HuH-7.5 (cell line): ENCODE results near the gene NINJ1.
"Not testable (repeated sequence)": the region's sequence is repeated elsewhere in the genome, so short reads cannot be mapped to it uniquely, and the experiment has no call there.

Source experiments
- DNase-seq: peaks from one replicate; pipeline ENCODE4 v3.0.0; 2011; ENCODE audit warnings: low spot score

Gene NINJ1

DNA sequence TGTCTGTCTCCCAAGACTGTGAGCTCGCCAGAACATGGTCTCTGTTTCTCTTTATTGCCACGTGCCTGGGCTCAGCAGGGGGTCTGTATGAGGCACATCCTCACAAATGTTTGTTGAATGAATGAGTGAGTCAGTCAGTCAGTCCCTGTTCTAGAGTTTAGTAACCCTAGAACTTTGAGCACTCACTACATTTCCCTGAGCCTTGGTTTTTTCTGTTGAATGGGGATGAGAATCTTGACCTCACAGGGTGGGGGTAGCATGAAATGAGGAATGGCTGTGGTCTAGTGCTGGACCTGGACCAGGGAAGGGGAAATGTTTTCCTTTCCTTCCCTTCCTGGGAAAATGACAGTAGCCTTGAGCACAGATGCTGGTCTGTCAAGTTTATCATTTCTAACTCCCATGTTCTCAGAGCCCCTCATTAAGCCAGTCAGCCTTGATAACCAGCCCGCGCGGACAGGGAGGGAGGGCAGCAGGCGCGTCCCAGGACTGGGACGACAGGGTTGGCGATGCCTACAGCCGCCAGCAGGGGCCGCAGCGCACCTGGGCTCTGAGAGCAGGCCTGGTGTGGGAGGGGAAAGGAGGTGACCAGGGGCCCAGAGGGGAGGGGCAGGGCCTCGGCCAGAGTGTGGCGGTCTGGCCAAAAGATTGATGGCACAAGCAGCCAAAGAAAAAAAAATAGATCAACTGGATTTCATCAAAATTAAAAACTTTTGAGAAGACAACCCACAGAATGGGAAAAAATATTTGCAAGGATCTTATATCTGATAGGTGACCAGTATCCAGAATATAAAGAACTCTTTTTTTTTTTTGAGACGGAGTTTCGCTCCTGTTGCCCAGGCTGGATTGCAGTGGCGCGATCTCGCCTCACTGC, 25.8 kb upstream of the NINJ1 start:
- DNase-seq = peak; percentile 94

DNA sequence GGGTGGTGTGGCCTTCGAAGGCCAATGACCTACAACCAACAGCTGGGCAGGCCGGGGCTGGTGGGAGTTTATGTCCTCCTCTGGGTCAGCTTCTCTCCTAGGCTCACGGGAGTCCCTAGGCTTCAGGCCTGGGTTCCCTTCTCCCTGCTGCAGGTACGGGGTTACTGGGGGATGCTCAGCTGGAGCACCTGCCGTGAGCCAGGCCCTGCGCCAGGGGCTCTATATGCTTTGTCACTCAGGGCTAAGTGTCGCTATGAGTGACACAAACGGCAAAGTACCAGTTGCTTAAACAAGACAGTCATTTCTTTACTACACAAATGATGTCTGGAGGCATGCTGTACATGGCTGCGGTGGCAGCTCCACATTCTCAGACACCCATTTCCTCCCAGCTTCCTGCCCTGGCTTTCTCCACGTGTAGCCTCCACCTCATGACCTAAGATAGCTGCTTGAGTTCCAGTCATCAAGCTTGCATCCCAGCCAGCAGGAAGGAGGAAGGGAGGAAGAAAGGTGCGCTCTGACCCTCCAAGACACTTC, 22.5 kb upstream of the NINJ1 start:
- no peak for DNase-seq

DNA sequence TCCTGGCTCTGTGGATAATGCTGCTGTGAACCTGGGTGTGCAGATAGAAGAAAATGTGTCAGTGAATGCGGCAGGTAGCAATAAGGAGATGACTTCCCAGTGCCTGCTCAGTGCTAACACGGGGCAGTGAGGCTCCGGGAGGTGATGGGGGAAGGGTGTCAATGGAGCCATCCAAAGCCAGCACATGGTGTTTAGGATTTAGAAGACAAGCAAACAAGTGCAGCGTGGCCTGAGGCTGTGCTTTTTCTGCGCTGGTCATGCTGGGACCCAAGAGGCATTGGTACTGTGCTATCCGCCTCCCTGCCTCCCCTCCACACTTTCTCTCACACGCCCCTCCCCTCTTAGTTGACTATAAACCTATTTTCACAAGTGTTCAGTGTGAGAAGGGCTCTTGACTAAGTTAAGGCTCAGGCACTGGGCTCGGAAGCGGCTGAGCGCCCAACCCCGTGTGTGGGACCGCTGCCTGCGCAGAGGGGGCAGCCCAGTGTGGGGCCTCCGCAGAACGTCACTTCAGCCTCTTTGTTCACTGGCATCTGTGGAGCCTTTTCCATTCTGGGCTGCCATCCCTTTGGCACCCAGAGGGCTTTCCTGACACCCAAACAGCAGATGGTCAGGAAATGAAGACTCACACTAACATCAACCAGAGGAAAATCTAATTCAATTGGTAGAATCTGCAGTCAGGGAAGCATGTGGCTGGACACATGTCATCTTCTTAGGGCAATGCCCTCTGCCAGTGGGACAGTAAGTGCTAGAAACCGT, 21.8 kb upstream of the NINJ1 start:
- DNase-seq = no peak

DNA sequence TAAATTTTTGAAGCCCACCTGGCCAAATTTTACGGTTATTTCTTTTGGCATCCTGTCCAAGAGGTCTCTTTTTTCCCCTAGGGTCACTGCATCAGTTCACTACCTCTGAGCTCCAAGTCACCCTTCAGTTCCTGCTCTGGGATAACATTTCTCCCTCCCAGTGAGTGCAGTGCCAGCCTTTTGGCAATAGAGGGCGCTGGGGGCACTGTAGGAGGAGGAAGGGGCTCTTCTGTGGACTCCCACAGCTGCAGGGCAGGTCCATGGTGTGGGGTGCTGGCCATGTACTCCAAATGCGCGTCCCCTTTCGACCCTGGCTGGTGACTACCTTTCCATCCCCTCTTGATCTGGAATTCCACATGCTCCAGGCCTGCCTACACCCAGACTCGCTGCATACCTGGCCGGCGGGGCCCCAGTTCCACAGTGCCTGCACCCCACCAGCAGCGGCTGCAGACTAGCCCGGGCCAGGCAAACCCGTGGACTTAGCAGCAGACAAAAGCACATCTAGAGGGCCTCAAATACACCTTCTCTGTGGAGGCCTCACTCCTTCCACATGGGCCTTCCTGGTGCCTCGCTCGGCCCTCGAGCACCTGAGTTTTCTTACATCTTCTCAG, 20.3 kb upstream of the NINJ1 start:
- peak; percentile 72 for DNase-seq

DNA sequence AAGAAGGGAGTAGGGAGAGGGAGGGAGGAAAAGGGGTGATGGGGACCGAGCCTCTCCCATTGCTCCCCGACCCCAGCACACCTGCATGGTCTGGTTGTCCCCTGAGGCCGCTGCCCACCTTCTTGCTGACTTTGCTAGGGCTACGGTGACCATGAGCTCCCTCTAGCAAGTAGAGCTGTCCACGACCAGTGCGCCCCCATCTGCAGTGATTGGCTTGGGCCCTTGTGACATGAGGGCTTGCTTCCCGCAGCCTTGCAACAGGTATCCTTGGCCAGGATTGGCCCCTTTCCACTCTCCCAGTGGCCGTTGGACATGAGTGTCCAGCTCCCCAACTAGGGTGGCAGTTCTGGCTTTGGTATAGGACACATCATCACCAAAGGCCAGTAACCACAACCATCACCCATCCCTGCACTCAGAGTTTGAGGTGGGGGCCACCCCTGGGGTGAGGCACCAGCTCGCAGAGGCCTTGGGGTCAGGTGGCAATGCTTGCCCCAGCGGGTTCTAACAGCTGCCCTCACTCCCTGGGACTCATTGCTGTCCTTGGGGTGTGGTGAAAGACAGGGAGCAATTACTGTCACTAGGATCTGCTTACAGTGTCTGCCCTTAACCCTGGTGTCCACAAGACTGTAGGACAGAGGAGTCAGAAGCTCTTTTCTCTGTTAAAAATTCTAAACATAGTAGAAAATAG, 17.2 kb upstream of the NINJ1 start:
- no peak for DNase-seq

DNA sequence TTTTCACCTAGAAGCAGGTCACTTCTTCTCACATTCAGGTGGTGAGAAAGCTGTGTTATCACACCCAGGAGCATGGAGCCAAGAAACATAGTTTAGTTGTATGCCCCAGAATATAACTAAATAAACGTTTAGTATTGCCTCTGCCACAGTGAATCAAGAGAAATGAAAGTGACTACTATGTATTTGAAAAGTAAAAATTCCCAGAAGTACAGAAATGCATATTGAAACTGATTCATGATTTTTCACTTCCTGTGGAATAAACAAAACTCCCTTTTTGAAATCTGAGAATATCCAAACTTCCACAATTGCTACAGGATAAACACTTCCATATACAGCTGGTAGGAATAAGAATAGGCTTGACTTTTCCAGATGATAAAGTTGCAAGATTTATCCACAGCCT, 15.3 kb upstream of the NINJ1 start:
- no peak for DNase-seq

DNA sequence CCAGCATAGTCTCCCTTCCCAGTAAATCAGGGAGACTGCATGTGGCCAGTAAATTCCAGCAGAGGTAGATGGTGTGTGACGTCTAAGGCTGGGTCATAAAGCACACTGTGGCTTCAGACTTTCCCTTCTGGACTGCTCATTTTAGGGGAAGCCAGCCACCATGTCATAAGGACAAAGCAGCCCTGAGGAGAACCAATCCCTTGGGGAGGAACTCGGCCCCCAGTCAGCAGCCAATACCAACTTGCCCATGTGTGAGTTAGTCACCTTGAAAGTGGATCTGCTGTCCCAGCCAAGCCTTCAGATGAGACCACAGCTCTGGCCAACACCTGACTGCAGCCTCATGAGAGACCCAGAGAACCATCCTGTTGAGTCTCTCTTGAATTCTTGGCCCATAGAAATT, 14.7 kb upstream of the NINJ1 start:
- DNase-seq = no peak

DNA sequence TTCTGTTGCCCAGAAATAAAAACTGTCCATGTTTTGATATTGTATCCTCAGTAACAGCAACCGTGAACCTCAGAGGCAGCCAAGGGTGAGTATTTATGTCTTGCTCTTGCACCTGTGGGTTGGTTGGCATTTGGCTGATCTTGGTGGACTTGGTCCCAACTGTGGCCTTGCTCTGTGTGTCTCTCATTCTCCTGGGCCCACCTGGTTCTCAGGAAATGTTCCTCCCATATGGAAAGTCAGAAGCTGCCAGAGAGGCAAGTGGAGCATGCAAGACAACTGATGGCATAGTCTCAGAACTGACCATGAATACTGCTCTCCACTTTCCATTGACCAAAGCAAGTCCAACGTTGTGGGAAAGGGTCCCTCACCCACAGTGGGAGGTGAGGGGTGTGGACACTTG, 13.6 kb upstream of the NINJ1 start:
- DNase-seq = no peak

DNA sequence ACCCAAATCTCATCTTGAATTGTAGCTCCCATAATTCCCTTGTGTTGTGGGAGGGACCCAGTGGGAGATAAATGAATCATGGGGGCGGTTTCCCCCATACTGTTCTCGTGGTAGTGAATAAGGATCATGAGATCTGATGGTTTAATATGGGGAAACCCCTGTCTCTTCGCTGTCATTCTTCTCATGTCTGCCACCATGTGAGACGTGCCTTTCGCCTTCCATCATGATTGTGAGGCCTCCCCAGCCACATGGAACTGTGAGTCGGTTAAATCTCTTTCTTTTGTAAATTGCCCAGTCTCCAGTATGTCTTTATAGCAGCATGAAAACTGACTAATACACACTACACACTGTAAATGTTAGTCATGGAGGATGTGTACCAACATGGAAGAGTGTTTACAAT, 12.6 kb upstream of the NINJ1 start:
- DNase-seq = not testable (repeated sequence)

DNA sequence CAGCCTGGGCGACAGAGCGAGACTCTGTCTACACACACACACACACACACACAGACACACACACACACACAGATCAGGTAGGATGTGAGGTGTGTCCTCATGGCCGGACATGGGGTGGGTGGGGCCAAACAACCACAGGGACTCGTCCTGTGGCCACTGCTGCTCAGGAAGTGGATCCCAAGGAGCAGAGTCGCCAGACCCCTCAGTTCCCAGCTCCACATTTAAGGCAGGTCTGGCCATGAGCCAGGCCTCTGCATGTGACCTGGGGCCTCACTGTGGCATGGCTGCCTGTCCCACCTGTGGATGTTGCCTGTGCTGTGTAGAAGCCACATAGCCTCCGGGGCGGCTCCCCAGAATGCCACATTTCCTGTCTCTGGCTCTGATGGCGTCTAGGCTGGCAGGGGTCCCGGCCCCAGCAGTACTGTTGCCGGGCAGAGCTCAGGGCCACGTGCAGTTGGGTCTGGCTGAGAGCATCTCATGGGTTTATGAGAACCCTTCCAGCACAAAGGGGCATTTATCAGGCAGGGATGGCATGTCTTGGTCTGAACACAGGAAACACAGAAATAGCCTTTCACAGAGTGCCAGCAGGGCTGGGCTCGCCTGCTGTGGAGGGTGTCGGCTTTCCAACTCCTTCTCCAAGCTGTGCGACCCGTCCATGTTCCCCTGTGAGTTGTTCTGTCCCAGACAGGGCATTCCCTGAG, 9.9 kb upstream of the NINJ1 start:
- DNase-seq = no peak

DNA sequence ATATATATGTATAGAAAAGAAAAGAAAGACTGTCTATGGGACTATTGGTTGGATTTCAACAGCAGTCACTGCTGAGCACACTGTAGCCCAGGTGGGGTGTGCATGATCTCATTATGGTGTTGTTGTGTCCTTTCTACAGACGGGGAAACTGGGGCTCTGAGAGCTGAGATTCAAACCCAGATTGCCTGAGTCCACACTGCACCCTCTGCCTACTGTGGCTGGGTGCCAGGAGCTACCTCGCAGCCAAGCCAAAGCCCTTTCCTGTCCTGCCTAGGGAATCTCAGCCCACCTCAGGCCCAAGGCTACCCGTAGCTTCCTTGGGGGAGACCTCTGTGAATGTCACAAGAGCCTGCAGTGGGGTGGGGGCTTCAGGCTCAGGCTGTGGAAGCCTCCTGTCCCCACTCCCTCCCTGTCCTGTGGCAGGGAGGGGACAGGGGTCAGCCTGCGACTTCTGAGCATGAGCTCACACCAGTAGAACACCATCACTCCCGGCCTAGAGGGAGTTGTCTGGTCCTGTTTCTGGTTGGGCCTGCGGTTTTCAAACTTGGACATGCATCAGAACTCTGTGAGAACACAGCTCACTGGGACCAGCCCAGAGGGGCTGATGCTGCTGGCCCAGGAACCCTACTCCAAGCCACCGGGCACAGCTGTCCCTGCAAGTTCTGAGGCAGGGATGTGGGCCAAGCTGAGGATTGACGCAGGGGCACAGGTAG, 7.9 kb upstream of the NINJ1 start:
- DNase-seq = no peak

DNA sequence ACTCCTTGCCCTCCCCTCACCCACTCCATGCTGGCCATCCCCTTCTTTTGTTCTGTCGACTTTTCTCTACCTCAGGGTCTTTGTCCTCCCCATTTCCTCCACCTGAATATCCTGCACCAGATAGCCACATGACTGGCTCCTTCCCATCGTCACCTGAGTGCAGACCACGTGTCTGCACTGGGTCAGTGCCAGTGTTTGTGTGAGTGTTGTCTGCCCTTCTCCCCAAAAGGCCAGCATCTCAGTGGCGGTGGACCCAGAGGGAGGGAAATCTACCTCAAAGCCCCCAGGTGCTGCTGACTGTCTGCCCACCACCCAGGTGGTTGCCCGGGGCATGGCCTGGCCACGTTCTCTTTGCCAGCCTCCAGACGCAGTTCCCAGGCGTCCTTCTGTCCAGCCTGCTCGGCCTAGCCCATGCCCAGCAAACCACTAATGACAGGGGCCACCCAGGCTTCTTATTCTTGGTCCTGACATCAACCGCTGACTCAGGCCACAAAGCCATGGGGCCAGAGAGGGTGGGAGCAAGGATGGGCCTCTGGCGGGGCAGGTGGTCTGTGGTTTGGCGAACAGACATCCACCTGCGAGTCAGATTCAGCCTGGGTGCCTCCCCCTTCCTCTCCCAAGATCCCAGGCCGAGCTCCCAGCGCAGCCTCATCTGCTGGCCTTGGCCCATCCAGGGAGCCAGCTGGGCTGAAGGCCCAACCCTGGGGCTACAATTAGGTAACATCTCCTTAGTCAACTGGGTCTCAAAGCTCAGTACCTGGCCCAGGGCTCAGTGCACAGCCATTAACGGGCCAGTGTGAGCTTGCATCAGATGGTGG, 5.5 kb upstream of the NINJ1 start:
- no peak for DNase-seq

DNA sequence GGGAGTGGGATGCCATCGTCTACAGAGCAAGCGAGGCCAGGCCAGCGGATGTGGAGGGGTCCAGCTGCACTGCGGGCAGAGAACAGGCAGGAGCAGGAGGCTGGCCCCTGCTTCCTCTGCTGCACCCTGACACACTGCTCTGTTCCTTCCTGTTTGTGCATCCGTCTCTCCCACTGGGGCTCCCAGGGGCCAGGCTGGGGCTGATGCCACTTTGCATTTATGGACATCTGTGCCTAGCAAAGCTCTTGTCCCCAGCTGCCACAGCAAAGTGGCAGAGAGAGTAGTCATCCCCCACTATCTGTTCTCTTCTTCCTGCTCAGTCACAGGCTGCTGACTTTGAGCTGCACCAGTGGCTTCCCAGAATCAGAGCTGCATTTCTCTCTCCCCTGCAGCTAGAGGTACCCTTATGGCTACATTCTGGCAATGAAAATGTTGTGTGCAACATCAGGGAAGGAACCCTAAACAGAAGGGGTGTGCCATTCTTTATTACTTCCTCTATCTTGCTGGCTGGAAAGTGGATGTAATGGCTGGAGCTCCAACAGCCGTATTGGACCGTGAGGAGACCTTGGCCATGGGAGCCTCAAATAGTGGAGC, 4.2 kb upstream of the NINJ1 start:
- DNase-seq = no peak

DNA sequence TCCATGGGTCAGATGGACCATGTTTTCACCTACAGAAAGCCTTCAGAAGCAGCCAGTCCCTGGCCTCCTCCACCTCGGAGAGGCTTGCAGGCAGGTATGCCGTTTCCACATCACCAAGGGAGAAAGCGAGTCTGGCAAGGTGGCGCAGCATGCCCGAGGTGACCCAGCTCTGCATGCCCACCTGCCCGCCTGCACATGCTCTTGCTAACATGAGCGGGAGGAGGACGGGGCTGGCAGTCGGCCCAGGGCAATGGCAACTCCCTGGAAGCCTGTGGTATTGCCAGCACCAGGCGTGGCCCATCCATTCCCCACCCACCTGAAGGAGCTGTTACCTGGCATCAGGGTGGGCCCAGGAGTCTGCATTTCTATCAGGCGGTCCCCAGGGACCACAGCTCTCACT, 3.3 kb upstream of the NINJ1 start:
- DNase-seq = no peak

DNA sequence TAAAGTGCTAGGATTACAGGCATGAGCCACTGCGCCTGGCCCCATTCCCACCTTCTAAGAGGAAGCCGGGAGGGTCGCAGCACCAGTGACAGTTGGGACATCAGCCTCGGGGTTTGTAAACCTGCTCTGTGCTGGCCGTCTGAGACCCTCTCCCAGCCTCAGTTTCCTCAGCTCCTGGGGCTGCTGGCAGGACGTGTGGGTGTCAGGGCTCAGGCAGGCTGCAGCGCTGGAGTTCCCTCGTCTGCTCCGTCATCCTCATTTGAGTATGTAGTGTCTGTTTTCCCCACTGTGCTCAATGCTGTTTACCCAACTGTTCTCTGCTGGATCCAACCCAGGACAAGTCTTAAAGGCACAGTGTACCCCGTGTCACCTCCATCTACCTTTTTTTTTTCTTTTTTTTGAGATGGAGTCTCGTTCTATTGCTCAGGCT, 2.0 kb upstream of the NINJ1 start:
- DNase-seq = no peak

DNA sequence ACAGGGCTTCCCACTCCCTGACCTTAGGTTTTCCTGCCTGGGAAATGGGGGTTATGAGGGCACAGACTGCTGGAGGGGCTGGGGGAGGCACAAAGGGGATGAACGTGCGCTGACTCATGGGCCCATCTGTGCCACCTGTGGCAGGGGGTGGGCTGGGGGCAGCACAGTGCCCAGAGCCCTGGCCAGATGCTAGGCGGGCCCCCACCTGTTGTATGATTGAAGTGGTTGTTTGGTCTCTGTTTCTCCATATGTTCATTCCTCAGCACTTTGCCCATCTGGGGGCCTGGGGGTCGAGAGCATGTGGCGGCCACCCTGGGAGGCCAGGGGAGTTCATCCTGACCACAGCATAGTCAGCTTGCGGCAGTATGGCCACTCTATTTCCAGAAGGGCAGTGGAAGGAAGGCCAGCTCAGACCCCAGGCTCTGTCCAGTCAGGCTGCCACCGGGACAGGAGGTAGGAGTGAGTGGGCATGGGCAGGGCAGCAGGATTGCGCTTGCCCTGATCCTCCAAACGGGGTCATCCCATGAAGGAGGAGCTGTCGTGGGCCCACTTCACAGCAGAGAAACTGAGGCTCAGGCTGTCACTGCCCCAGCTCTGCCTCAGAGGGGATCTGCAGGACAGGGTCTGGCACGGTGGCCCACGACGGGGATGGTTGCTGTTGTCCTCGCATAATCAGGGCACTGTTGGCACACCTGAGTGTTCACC, 841 bp upstream of the NINJ1 start:
- no peak for DNase-seq

DNA sequence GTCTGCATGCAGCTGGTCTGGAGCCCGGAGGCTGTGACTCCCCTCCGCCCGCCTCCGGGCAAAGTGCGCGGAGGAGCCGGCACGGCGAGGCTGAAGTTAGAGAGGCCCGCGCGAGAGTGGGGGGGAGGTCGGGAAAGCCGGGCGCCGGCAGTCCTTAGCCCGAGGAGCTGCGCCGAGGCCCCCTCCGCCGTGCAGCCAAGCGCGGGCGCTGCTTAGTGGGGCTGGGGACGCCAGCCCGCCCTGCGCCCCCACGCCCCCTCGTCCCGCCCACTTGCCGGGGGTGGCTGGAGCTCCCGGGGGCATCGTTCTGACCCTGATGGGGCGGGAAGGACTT, 403 bp downstream of the NINJ1 start:
- peak; percentile 92 for DNase-seq

DNA sequence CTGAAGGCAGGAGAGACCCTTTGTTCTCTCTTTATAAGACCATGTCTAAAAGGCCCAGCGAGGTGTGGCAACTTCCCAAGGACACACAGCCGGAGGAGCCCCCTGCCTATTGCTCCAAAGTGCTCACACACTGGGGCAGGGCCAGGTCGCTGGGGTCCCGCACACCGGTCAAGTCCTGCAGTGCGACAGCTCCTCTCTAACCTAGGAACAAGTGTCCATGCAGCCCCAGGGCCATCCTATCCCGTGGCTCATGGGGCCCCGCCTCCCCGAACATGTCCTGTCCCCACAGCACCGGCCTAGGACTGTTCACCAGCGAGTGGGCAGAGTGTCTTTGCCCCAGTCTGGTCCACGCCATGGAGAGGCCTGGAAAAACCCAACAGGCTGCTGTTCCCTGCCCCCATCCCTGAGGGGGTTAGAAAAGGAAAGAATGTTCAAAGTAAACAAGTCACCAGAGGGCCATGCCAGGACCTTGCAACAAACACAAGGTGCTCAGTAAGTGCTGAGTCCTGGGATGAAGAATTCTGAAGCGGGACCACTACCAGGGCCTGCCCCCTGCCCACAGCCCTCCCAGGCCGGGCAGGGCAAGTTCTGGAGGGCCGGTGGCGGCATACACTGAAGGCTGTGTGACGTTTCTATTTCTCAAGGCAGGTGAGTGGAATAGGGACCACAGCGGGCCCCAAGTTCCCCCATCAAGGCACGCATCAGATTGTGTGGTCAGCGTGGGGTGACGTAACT, 938 bp downstream of the NINJ1 start:
- peak; percentile 72 for DNase-seq
